AG08396 (cell line): ENCODE results near the gene GPR68.
"Not testable (repeated sequence)": the region's sequence is repeated elsewhere in the genome, so short reads cannot be mapped to it uniquely, and the experiment has no call there.

Source experiments
- DNase-seq: peaks from one replicate; pipeline ENCODE4 v3.0.0; 2012; ENCODE audit warnings: low spot score, mixed read lengths

GPR68 gene

DNA sequence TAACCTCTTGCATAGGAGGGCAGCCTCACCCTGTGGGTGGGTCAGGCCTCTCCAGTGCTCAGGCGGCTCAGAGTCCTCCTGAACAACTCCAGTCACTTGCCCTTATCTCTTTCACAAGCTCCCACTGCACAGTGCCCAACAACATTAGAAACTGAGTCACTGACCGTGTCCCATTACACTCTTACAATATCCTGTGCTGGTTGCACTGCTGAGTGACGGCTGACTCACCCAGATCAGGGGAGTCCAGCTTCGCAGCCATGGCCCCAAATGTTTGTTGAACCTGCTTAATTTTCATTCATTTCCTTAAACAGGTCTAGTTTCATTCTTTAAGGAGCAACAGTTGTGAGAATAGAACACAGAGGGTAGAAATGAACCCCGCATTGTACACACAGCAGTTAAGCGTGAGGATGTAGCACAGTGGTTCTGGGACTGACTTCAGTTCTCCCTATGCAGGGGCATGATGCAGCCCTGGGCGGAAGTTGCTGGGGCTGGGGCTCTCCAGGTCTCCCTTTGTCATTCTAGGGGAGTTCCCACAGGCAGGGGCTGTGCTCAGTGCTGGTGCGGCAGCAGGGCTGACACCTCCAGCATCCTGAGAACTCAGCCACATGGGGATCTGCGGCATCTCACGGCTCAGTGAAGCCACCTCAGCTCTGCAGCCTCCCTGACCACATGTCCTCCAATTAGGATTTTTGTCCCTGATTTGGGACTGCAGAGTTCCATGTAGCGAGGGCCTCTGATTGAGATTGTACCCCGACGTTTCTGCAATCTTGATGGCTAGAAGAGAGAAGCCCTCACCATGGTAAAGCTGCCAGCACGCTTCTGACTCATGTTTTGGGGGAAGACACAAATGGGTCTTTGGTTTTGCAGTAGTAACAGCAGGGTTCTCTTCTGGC lies 16.1 kb downstream of the GPR68 start:
- no peak for DNase-seq

- DNase-seq = no peak
Measured at GRCh38 chr14:91227183-91227628, 17.3 kb downstream of the GPR68 start.

DNA sequence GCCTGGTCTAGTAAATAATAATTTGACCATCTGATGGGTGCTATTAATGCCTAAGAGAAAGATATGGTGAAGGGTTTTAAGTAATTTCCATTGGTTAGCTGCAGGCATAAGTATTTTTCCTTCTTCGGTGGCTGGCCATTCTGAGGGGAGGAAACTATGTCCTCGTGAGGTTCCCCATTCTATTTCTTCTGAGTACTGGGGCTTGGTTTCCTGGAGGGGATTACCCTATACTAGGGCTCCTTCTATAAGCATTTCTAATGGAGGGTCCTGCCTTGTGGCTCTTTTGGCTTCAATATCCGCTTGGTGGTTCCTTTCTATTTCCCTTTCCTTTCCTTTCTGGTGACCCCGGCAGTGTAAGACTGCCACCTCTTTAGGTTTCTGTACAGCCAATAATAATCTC lies 18.1 kb downstream of the GPR68 start:
- DNase-seq = not testable (repeated sequence)

GRCh38 chr14:91225025-91225424 lies 19.5 kb downstream of the GPR68 start:
- no peak for DNase-seq

DNA sequence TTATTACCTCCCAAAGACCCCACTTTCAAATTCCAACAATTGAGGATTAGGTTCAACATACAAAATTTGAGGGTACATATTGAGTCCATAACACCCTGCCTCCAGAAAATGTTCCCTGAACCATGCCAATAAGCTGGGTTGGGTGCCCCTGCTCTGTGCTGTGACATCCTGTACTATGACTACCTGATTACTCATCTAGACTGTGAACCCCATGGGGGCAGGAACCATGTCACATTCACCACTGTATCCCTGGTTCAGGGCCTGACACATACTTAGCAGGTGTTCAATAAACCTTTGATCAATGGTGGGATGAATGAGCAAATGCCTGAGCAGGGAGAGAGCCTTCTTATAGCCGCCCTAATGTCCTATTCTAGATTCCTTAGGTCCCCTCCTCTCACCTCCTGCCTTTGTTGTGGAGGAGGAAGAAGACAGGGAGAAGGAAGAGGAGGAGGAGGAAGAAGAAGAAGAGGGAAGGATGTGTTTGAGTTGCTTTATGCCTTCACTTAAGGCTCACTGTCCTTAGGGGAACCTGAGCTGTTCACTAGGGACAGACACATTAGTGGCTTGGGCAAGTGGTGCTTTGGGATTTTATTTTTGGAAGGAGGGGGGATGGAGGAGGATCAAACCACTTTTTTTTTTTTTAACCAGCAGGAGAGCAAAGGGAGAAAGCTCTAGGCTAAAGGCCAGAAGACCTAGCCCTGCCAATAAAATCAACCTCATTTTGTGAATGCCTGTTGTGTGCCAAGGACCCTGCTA lies 21.3 kb downstream of the GPR68 start:
- no peak for DNase-seq

GRCh38 chr14:91221270-91221669 lies 23.2 kb downstream of the GPR68 start:
- DNase-seq = no peak

DNA sequence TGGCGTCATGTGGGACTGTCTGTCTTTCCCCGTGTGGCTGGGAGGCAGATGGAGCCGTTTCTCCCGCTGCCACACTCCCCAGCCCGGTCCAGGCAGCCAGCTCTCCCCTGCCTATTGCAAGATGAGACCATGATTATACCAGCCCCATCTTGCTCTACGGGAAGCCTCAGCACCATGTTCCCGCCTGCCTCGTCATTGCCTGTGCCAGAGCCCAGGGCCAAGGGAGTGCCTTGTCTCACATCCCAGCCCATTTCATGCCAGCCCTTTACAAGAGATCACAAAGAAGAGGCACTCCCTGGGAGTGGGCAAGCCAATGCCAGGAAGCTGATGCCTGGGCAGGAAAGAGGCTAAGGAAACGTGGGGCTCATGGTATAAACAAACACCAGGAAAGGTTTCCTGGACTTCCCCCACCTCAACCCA lies 23.9 kb downstream of the GPR68 start:
- DNase-seq = no peak

- DNase-seq = no peak
Measured at GRCh38 chr14:91219517-91220389, 24.8 kb downstream of the GPR68 start.

DNA sequence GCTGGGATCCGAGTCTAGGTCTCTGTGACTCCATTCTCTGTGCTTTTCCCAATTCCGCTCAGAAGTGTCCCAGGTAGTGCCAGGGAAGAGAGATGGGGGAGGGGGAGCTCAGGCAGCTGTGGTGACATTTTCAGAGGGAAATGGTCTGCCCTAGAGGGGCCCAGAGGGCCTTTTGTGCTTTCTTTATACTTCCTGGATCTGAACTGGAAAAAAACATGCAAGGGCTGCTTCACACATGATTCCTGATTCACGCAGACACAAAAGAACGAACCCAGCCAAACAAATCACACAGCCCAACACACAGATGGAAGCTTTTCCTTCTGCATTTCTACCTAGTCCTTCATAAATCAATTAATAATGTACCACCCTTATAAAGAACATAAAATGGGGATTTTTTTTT lies 26.5 kb downstream of the GPR68 start:
- DNase-seq = no peak

- no peak for DNase-seq
Measured at GRCh38 chr14:91216731-91217226, 27.7 kb downstream of the GPR68 start.

- no peak for DNase-seq
Measured at GRCh38 chr14:91215381-91215780, 29.1 kb downstream of the GPR68 start.

DNA sequence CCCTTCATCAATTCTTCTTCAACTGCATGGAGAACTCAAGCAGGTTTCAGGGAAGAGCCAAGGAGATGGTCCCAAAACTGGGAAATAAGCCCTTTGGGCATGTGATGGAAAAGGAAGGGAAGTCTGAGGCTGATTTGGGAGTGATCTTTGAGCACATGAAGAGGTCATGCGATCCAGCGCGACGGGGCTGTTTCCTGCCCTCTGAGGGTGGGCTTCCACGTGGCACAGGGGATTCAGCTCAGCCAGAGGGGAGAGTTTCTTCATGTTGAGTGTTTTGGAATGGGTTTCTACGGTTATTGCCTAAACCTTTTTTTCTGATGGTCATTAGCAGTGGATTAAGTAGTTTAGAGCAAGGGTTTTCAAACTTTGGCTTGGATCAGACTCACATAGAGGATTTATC lies 30.2 kb downstream of the GPR68 start:
- DNase-seq = no peak

DNA sequence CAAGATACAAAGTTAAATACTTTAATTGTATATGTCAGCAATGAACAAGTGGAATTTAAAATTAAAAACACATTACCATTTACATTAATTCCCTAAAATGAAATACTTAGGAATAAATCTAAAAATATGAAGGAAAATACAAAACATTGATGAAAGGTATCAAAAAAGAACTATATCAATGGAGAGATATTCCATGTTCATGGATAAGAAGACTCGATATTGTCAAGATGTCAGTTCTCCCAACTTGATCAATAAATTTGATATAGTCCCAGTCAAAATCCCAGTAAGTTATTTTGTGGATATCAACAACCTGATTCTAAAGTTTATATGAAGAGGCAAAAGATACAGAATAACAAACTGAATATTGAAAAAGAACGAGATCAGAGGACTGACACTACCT lies 33.5 kb downstream of the GPR68 start:
- no peak for DNase-seq

GRCh38 chr14:91207008-91207407 lies 37.5 kb downstream of the GPR68 start:
- DNase-seq = no peak

GRCh38 chr14:91205459-91205858 lies 39.0 kb downstream of the GPR68 start:
- DNase-seq = no peak

DNA sequence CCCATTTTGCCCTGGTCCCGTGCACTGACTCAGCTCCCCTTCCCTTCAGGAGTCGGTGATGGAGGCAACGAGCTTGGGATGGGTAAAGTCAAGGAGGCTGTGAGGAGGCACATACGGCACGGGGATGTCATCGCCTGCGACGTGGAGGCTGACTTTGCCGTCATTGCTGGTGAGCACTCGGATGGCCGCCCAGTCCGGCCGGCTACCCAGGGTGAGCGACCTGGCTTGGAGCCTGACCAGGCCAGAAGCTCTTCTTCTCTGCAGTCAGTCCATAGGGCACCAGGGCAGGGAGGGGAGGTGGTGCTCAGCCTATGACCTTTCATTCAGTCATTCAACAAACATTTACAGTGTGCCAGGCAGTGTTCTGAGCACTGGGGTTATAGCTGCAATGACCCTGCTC lies 39.8 kb downstream of the GPR68 start:
- DNase-seq = no peak

- DNase-seq = no peak
Measured at GRCh38 chr14:91202234-91202974, 42.1 kb downstream of the GPR68 start.

GRCh38 chr14:91200802-91201201 lies 43.7 kb downstream of the GPR68 start:
- not testable (repeated sequence) for DNase-seq

GRCh38 chr14:91197631-91198030 lies 46.9 kb downstream of the GPR68 start:
- no peak for DNase-seq

GRCh38 chr14:91195881-91196280 lies 48.6 kb downstream of the GPR68 start:
- DNase-seq = no peak

DNA sequence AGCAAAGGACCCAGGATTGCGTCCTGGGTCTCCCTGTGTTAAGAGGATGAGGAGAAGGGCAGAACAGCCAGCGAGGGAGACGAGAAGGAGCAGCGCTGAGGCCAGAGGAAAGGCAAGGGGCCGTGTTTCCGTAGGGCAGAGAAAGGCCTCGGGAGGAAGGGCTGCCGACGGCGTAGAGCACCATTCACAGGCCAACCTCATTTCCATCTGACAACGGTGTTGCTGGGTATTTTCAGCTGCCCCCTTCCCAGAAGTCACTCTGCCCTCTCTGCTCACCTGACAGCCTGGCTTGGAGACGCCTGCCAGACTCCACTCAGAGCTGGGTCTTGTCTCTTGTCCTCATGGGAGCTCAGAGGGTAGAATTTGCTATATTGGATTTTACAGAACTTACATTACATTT lies 51.4 kb downstream of the GPR68 start:
- no peak for DNase-seq
